Ramos (cell line): Measurements from ENCODE around the gene DOK6.
"Not testable (repeated sequence)": the region's sequence is repeated elsewhere in the genome, so short reads cannot be mapped to it uniquely, and the experiment has no call there.

Experiments
- in situ Hi-C: fragments of 300-500 bp; cut with MboI; formaldehyde crosslinking; loops from one replicate; pipeline ENCODE4 v1.14.3; 2022; ENCODE audit warnings: low sequenced_read_pairs; ENCODE audit not compliant: unreplicated experiment

The DOK6 gene

GRCh38 chr18:69616114-69616513 lies 215.4 kb downstream of the DOK6 start:
- in situ Hi-C loops = no loop called here

GRCh38 chr18:69617408-69617807 lies 216.7 kb downstream of the DOK6 start:
- in situ Hi-C loops = no loop called here

GRCh38 chr18:69617888-69618287 lies 217.2 kb downstream of the DOK6 start:
- in situ Hi-C loops = no loop called here

- in situ Hi-C loops = no loop called here
Measured at GRCh38 chr18:69622184-69622583, 221.5 kb downstream of the DOK6 start.

- in situ Hi-C loops = no loop called here
Measured at GRCh38 chr18:69622961-69623360, 222.3 kb downstream of the DOK6 start.

GRCh38 chr18:69626171-69626570 lies 225.5 kb downstream of the DOK6 start:
- in situ Hi-C loops = no loop called here

GRCh38 chr18:69626643-69627242 lies 226.1 kb downstream of the DOK6 start:
- in situ Hi-C loops = no loop called here

- in situ Hi-C loops = no loop called here
Measured at GRCh38 chr18:69628774-69629359, 228.2 kb downstream of the DOK6 start.

- in situ Hi-C loops = no loop called here
Measured at GRCh38 chr18:69631281-69631680, 230.6 kb downstream of the DOK6 start.

GRCh38 chr18:69635482-69635881 lies 234.8 kb downstream of the DOK6 start:
- in situ Hi-C loops = no loop called here

- in situ Hi-C loops = no loop called here
Measured at GRCh38 chr18:69636529-69637301, 236.0 kb downstream of the DOK6 start.

- in situ Hi-C loops = no loop called here
Measured at GRCh38 chr18:69638056-69638455, 237.4 kb downstream of the DOK6 start.

- in situ Hi-C loops = no loop called here
Measured at GRCh38 chr18:69647702-69648101, 247.0 kb downstream of the DOK6 start.

GRCh38 chr18:69648486-69648885 lies 247.8 kb downstream of the DOK6 start:
- in situ Hi-C loops = no loop called here

GRCh38 chr18:69649684-69650083 lies 249.0 kb downstream of the DOK6 start:
- in situ Hi-C loops = no loop called here

- in situ Hi-C loops = no loop called here
Measured at GRCh38 chr18:69651243-69651642, 250.6 kb downstream of the DOK6 start.

- in situ Hi-C loops = no loop called here
Measured at GRCh38 chr18:69655816-69656215, 255.1 kb downstream of the DOK6 start.

GRCh38 chr18:69658103-69658502 lies 257.4 kb downstream of the DOK6 start:
- in situ Hi-C loops = no loop called here

GRCh38 chr18:69658685-69659084 lies 258.0 kb downstream of the DOK6 start:
- in situ Hi-C loops = no loop called here

- in situ Hi-C loops = no loop called here
Measured at GRCh38 chr18:69659142-69659651, 258.5 kb downstream of the DOK6 start.

- in situ Hi-C loops = not testable (repeated sequence)
Measured at GRCh38 chr18:69662090-69662489, 261.4 kb downstream of the DOK6 start.
